GM19455 (cell line): ENCODE results near the gene RAD9A.

Experiments used
- ATAC-seq: cut with Tn5 transposase; IDR thresholded peaks from one replicate; pipeline ENCODE4 v1.9.1; 2021; ENCODE audit not compliant: unreplicated experiment

The RAD9A gene

DNA sequence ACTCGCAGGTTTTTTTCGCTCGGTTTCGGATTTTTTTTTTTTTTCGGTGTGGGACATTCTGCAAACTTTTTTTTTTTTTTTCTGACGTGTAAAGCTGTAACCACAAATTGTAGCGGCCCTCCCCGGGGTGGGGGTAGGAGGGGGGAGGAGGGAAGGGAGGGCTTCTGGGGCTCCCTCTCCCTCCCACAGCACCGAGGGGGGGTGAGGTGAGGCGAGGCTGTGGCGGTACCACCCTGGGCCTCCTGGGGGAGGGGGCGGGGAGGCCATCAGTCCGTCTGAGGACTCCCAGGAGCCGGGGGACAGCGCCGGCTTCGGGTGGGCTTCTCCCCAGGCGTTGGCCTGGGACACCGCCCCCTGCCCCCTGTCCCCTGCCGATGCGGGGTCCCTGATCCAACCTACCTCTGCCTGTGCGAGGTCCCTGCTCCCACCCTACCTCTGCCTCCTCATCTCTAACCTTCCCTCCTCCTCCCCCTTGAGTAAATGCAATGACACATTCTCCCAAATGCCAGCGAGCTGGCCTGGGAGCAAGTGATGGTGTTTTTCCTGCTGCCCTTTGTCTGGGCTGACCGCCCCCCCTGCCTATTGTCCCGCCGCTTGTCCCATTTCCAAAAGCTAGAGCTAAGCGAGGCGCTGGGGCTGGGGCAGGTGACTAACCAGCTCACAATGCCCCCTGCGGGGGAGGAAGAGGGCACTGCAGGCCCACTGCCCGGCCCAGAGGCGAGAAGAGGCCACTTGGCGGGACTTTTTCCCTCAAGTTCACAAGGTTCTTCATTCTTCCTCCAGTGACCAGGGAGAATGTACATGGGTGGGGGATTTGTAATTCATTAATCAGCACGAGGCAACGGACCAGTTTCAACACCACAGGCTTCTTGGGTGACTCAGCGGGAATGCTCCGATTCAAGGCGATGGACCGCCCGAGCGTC, 17.9 kb upstream of the RAD9A start:
- ATAC-seq: no peak

- ATAC-seq: no peak
These were observed 17.1 kb upstream of the RAD9A start for GRCh38 chr11:67374571-67375281.

DNA sequence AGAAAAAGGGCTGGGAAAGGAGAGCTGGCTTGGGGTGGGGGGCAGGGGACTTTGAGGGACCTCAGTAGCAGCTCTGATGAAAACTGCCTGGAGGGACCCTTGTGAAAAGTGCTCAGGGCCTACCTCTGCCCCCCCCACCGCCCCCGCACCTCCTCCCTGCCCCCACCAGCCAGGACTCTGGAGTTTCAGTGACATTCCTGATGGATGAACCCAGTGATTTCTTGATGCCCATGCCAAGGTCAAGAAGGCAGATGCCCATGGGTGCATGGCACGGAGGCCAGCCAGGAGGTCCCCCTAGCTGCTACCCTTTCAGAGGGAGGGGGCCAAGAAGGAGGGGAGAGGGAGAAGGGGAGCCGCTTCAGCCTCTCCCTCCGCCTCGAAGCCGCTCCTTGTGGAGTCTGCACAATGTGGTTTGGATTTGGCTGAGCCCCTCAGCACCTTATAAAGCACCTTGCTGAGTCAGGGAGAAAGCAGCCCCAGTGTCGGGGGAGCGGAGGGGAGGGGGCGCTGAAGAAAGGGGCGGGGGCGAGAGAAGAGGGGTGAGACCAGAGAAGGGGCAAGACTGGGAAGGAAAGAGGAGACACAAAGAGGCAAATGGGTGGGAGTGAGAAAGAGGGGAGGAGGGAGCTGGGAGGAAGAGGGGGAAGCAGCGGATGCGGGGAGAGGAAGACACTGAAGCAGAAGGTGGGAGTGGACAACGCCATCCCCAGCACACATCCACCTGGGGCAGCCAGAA, 16.3 kb upstream of the RAD9A start:
- no peak for ATAC-seq

DNA sequence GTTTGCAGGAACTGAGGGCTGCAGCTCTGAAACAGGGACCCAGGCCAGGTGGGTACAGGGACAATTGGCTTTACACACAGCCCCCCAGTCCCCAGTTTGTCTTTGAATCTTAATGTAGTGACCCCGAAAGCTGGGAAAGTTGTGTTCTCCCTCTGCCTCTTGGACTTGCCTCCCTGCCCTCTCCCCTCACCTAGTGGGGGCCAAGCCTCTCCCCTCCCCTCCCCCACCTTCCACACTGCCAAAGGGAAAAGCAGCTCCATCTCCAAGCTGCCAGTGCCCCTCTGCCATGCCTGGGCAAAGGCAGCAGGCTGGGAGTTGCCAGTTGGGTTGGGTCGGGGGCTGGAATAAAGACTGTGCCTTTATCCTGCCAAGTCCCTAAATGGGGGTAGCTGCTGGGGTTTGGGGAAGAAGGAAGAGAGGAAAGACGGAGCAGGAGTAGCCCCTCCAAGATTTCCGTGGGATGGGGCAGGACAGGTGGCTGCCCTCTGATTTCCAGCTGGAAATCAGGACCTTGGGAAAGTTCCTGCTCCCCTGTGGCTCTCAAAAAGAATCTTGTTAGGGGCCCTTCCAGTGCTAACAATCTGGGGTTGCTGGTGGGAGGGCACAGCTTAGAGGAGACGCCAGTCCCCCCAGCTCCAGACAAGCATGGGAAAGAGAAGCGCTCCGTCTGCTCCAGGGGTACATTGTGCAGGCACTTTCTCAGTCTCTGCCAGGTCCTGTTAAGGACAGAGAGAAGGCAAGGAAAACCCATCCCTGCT, 15.5 kb upstream of the RAD9A start:
- no peak for ATAC-seq

- no peak for ATAC-seq
These were observed 14.6 kb upstream of the RAD9A start for GRCh38 chr11:67376873-67377808.

- ATAC-seq: no peak
These were observed 13.2 kb upstream of the RAD9A start for GRCh38 chr11:67378544-67378943.

DNA sequence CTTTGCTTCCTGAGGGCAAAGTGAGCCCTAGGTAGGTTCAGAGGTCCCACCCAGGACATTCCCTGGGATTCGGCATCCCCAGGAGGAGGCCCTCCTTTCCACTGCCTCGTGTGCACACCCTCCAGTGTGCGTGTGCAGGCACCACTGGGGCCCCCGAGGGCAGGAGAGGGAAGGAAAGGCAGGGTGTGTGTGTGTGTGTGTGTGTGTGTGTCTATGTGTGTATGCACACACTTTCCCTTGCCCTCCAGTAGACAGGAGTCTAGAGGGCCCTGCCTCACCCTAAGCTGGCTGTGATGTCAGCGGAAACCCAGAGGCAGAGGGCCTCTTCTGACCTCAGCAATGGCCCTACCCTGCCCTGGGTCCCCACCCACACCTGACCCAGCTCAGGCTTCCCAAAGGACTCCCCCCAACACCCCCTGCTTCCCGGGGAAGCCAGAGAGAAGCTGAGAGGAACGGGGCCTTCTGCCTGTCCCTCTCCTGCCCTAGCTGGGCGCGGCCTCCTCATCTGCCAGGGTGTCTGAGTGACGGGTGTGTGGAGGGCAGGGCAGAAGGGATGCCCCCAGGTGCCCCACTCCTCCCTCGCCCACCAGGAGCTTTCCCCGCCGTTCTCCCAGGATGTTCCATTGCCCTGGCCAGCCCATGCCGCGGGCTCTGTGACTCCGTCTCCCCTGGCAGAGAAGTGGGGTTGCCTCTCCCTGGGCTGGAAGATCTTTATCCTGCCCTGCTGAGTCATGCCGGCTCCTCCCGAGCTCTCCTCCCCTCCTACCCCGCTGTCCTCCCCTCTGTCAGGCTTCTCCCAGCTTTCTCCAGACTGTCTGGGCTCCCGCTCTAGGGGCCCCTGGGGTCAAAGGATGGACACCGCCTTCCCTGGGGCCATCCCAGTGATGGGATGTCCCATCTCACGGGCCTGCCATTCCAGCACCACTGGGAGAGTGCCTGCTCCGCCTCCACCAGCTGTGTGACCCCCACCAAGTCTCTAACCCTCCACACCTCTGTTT, 12.4 kb upstream of the RAD9A start:
- no peak for ATAC-seq

- ATAC-seq: no peak
These were observed 10.4 kb upstream of the RAD9A start for GRCh38 chr11:67381244-67381972.

DNA sequence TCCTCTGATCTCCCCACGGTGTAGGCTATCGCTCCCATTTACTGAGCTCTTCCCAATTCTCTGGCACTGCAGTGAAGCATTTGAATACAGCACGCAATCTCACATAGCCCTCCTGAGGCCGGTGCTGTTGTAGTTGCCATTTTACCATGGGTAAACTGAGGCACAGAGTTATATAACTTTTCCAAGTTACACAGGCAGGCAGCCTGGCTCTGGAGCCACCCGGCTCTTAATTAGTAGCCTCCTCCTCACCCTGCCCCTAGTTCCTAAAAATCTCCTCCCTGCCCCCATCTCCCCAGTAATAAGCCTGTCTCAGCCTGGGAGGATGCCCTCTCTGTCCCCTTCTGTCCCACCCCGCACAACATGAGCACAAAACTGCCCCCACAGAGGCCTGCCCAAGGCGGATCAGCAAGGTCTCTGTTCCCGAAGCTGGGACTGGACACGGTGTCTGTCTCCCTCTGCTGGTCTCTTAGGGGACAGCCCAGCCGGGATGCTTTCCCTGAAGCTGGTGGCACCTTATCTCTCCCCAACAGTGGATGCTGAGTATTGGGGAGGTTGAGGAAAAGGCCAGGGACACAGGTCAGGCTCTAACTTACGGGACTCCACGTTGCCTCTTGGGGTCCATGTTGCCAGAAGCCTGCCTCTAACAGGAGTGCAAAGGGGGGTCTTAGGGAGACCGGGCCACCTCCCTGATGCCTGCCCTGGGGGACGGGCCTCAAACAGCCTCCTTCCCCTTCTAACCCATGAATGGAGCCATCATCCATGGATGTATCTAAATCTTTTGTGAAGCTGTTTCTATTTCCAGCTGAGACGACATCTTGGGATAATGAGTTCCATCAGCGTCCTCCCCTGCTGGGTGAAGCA, 9.3 kb upstream of the RAD9A start:
- ATAC-seq: no peak

DNA sequence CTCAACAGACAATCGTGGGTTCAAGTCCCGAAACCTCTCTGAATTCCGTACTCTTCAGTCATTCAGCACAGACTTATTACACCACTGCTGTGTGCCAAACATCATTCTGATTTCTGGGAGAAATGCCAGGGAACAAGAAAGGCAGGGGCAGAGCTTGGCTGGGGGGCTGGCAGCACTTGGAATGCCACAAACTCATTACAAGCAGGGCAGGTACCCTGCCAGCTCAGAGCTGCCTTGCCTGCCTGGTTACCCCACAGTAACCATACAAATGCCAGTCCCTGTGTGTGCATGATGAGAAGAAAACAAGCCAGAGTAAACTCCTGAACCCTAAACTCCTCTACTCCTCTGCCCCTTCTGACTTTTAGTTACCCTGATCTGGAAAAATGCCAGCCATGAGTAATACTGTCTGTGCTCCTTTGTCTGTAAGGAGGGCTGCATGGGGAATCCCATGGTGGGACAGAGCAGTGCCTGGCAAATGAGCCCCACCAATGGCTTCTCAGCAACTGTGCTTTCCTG, 6.9 kb upstream of the RAD9A start:
- no peak for ATAC-seq

DNA sequence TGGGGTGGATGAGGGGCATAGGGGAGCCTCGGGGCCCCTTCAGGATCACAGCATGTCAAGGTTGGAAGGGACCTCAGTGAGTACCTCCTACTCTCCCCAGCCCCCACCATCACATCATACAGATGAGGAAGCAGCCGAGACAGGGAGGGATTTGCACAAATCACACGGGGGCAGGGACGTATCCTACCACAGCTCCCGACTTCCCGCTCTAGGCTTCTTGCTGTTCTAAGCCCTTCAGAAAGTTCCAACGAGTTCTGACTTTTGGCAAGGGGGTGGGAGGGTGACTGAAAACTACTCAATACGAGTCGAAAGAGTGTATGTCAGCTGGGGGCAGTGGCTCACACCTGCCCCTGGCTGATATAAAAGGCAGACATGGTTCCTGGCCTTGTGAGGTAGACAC, 4.7 kb upstream of the RAD9A start:
- no peak for ATAC-seq

GRCh38 chr11:67387518-67387917, 4.3 kb upstream of the RAD9A start:
- ATAC-seq: no peak

DNA sequence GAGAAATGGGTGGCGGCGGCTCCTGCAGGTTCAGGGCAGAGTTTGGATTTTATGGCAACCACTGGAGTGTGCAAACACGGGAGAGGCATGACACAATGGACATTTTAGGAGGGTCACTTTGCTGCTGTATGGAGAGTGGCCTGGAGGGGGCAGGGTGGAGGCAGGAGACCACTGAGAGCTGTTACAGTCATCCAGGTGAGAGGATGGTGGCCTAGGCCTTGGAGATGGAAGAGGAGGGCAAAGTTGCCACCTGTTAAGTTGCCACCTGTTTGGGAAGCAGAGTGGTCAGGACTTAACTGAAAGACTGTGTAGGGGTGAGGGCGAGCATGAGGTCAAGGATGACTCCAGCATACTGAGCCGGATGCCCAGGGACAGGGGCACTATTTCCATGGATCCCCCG, 2.3 kb upstream of the RAD9A start:
- no peak for ATAC-seq

DNA sequence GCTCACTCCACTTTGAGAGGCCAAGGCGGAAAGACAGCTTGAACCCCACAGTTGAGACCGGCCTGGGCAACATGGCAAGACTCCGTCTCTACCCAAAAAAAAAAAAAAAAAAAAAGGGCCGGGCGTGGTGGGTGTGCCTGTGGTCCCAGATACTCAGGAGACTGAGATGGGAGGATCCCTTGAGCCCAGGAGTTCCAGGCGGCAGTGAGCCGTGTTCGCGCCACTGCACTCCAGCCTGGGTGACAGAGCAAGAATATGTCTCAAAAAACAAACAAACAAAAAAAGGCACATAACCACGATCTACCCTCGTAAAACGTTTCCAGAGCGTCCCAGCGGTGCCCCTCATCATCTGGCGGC, 861 bp upstream of the RAD9A start:
- no peak for ATAC-seq

DNA sequence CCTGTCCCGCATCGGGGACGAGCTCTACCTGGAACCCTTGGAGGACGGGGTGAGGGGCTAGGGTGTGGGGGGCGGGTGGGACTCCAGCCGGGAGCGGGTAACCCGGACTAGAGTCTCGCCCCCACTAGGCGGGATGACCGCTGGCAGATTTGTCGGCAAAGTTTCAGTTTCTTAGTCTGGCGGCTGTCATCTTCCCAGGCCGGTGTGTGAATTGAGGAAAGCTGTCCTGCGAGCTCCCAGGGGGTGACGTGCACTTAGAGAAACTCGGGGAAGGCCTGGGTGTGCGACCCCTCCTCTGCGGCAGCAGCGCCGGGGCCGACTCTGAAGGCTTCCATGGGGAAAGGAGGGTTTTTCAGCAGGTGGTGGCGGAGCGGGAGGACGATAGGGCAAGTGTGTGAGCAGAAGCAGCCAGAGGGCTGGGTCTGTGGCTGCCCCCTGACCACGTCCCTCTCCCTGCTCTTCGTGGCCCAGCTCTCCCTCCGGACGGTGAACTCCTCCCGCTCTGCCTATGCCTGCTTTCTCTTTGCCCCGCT, 463 bp downstream of the RAD9A start:
- ATAC-seq: no peak

DNA sequence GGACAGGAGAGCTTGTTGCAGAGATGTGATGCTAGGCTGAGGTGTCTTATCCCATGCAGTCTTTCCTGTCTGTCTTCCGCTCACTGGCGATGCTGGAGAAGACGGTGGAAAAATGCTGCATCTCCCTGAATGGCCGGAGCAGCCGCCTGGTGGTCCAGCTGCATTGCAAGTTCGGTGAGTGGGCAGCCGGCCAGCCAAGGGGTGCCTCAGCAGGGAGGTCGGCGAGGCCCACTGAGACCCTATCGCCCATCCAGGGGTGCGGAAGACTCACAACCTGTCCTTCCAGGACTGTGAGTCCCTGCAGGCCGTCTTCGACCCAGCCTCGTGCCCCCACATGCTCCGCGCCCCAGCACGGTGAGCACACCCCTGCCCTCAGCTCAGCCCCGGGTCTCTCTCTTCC, 1.7 kb downstream of the RAD9A start:
- no peak for ATAC-seq

- no peak for ATAC-seq
These were observed 2.2 kb downstream of the RAD9A start for GRCh38 chr11:67393990-67394389.
